HEK293 (cell line): ENCODE data around the gene CD68.
A peak's percentile ranks its signal among the peaks of the same experiment; 100 is the strongest.

Source experiments
- CTCF ChIA-PET: fragments of 350-600 bp; formaldehyde crosslinking; extraction: SDS; loops from one replicate; lab custom pipeline; 2021; ENCODE audit warnings: antibody characterized with exemption; lab: Yijun Ruan, JAX
- POLR2A ChIA-PET: fragments of 300-600 bp; formaldehyde crosslinking; extraction: SDS; loops from one replicate; lab custom pipeline; 2020; ENCODE audit warnings: antibody characterized with exemption, inconsistent platforms; lab: Yijun Ruan, JAX
- H3K27ac ChIP-seq: fragments of 200-500 bp; sonication (Bioruptor generic); 2 replicates; pipeline ENCODE4 v1.5.1; 2014; ENCODE audit warnings: low read depth, low read length, control low read depth, inconsistent platforms; ENCODE audit errors: extremely low read depth
- H3K36me3 ChIP-seq, 2 experiments: fragments of 200-500 bp in 1 of 2; sonication (Bioruptor generic) in 1 of 2; 1 replicate in 1 of 2; 2 replicates in 1 of 2; pipeline ENCODE4 v1.5.1; 2014 to 2017; ENCODE audit warnings: inconsistent platforms in 2 of 2, low read length in 2 of 2; ENCODE audit not compliant: control insufficient read depth in 2 of 2, insufficient read depth in 1 of 2
- H3K4me1 ChIP-seq: fragments of 200-500 bp; sonication (Bioruptor generic); 2 replicates; pipeline ENCODE4 v1.5.1; 2014; ENCODE audit warnings: mild to moderate bottlenecking, low read length, inconsistent platforms; ENCODE audit not compliant: control insufficient read depth, insufficient read depth
- H3K4me3 ChIP-seq: 2 replicates; pipeline ENCODE4 v1.5.1; 2011; ENCODE audit warnings: low read depth, mild to moderate bottlenecking, control low read depth, low read length, moderate library complexity
- H3K9me3 ChIP-seq: fragments of 200-500 bp; sonication (Bioruptor generic); 2 replicates; pipeline ENCODE4 v1.5.1; 2014; ENCODE audit warnings: low read depth, low read length, inconsistent platforms; ENCODE audit not compliant: control insufficient read depth, insufficient read depth
- HOXA7 ChIP-seq: sonication (generic); formaldehyde crosslinking; IDR thresholded peaks from 2 replicates; pipeline ENCODE4 v1.8.1; 2022; ENCODE audit warnings: missing genetic modification reagents, borderline replicate concordance
- KLF10 ChIP-seq: fragments of 450-650 bp; IDR thresholded peaks from 2 replicates; pipeline ENCODE4 v1.5.1; 2018; ENCODE audit warnings: missing biosample characterization, mild to moderate bottlenecking, missing genetic modification characterization
- PRDM1 ChIP-seq: fragments of 450-650 bp; formaldehyde crosslinking; IDR thresholded peaks from 2 replicates; pipeline ENCODE4; 2016; ENCODE audit warnings: missing biosample characterization, missing genetic modification characterization
- SP3 ChIP-seq: fragments of 450-650 bp; formaldehyde crosslinking; IDR thresholded peaks from 2 replicates; pipeline ENCODE4 v1.5.1; 2016; ENCODE audit warnings: missing biosample characterization, missing genetic modification characterization
- ZNF121 ChIP-seq: fragments of 450-650 bp; formaldehyde crosslinking; IDR thresholded peaks from 2 replicates; pipeline ENCODE4 v1.5.1; 2016; ENCODE audit warnings: missing biosample characterization, missing genetic modification characterization
- ZNF175 ChIP-seq: fragments of 450-650 bp; formaldehyde crosslinking; IDR thresholded peaks from 2 replicates; pipeline ENCODE4 v1.5.1; 2016; ENCODE audit warnings: missing biosample characterization, missing genetic modification characterization
- ZNF23 ChIP-seq: fragments of 450-650 bp; formaldehyde crosslinking; IDR thresholded peaks from 2 replicates; pipeline ENCODE4 v1.5.1; 2016; ENCODE audit warnings: missing biosample characterization, missing genetic modification characterization, borderline replicate concordance
- ZNF239 ChIP-seq: fragments of 450-650 bp; formaldehyde crosslinking; IDR thresholded peaks from 2 replicates; pipeline ENCODE4 v1.5.1; 2016; ENCODE audit warnings: missing biosample characterization, missing genetic modification characterization
- ZNF558 ChIP-seq: fragments of 450-650 bp; formaldehyde crosslinking; IDR thresholded peaks from 2 replicates; pipeline ENCODE4 v1.5.1; 2016; ENCODE audit warnings: missing biosample characterization, missing genetic modification characterization
- ZNF670 ChIP-seq: fragments of 450-650 bp; formaldehyde crosslinking; IDR thresholded peaks from 2 replicates; pipeline ENCODE4 v1.5.1; 2016; ENCODE audit warnings: missing biosample characterization, missing genetic modification characterization, low read depth
- ZNF776 ChIP-seq: fragments of 450-650 bp; formaldehyde crosslinking; IDR thresholded peaks from 2 replicates; pipeline ENCODE4 v1.5.0; 2017; ENCODE audit warnings: missing biosample characterization, missing genetic modification characterization, borderline replicate concordance
- TF ChIP-seq, protein P1 (sequence below): fragments of 450-650 bp; formaldehyde crosslinking; IDR thresholded peaks from 2 replicates; pipeline ENCODE4 v1.5.1; 2016; ENCODE audit warnings: missing biosample characterization, missing genetic modification characterization
- TF ChIP-seq, protein P2 (sequence below): fragments of 450-650 bp; formaldehyde crosslinking; IDR thresholded peaks from 2 replicates; pipeline ENCODE4 v1.5.1; 2016; ENCODE audit warnings: missing biosample characterization, missing genetic modification characterization
- TF ChIP-seq, protein P3 (sequence below): fragments of 450-650 bp; formaldehyde crosslinking; IDR thresholded peaks from 2 replicates; pipeline ENCODE4 v1.5.1; 2016; ENCODE audit warnings: missing biosample characterization, missing genetic modification characterization
- TF ChIP-seq, protein P4 (sequence below): fragments of 450-650 bp; formaldehyde crosslinking; IDR thresholded peaks from 2 replicates; pipeline ENCODE4 v1.5.1; 2016; ENCODE audit warnings: missing biosample characterization, missing genetic modification characterization
- TF ChIP-seq, protein P5 (sequence below): sonication (generic); formaldehyde crosslinking; IDR thresholded peaks from 2 replicates; pipeline ENCODE4 v1.8.1; 2022; ENCODE audit warnings: mild to moderate bottlenecking, moderate library complexity, missing genetic modification reagents

The CD68 gene

DNA sequence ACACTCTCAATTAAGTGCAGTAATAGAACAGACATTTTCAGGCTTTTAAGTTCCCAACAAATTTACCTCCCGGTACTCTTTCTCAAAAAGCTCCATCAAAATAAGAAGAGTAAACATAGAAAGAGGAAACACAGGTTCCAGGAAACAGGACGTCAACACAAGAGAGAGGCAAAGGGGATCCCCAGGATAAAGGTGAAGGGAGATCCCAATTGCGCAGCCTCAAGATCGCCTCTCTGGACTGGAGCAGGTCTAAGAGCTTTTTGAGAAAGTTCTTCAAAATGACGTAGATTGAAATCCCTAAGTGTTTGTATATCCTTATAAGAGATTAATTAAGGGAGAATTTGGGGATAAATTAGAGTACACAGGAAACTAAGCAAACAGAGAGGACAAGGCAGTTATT lies 39.2 kb downstream of the CD68 start:
- Histone ChIP-seq H3K4me1 (no peaks in the 10 kb centered on the region), H3K4me3 (no peak overlapping the region), H3K27ac (no peak overlapping the region), H3K9me3 (no peaks in the 10 kb centered on the region), H3K36me3 (no peaks in the 10 kb centered on the region)
- ChIA-PET CTCF (interaction anchor here (0.8 to 4.6 kb wide), 3 partner anchors 8 to 15 kb away, joined by 4 to 26 read pairs (median 7); partner anchors contain the start of gene SHBG), POLR2A (interaction anchor here (0.7 to 6.9 kb wide), 3 partner anchors 8 to 765 kb away, joined by 3 to 52 read pairs (median 5); partner anchors contain the start of genes MPDU1 and SAT2)
- TF ChIP-seq, protein P1, sequence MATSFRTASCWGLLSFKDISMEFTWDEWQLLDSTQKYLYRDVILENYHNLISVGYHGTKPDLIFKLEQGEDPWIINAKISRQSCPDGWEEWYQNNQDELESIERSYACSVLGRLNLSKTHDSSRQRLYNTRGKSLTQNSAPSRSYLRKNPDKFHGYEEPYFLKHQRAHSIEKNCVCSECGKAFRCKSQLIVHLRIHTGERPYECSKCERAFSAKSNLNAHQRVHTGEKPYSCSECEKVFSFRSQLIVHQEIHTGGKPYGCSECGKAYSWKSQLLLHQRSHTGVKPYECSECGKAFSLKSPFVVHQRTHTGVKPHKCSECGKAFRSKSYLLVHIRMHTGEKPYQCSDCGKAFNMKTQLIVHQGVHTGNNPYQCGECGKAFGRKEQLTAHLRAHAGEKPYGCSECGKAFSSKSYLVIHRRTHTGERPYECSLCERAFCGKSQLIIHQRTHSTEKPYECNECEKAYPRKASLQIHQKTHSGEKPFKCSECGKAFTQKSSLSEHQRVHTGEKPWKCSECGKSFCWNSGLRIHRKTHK (tag by site-specific recombination) = no peak
- TF ChIP-seq ZNF558 (tag by site-specific recombination) = no peak
- no peak for TF ChIP-seq ZNF670 (tag by site-specific recombination)
- no peak for TF ChIP-seq PRDM1 (tag by site-specific recombination)
- no peak for TF ChIP-seq KLF10 (tag by site-specific recombination)
- TF ChIP-seq, protein P2, sequence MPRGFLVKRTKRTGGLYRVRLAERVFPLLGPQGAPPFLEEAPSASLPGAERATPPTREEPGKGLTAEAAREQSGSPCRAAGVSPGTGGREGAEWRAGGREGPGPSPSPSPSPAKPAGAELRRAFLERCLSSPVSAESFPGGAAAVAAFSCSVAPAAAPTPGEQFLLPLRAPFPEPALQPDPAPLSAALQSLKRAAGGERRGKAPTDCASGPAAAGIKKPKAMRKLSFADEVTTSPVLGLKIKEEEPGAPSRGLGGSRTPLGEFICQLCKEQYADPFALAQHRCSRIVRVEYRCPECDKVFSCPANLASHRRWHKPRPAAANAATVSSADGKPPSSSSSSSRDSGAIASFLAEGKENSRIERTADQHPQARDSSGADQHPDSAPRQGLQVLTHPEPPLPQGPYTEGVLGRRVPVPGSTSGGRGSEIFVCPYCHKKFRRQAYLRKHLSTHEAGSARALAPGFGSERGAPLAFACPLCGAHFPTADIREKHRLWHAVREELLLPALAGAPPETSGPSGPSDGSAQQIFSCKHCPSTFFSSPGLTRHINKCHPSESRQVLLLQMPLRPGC (tag by site-specific recombination) = no peak
- TF ChIP-seq SP3 (tag by site-specific recombination) = no peak
- TF ChIP-seq ZNF776 (tag by site-specific recombination) = no peak
- no peak for TF ChIP-seq ZNF239 (tag by site-specific recombination)
- TF ChIP-seq ZNF175 (tag by site-specific recombination) = no peak

DNA sequence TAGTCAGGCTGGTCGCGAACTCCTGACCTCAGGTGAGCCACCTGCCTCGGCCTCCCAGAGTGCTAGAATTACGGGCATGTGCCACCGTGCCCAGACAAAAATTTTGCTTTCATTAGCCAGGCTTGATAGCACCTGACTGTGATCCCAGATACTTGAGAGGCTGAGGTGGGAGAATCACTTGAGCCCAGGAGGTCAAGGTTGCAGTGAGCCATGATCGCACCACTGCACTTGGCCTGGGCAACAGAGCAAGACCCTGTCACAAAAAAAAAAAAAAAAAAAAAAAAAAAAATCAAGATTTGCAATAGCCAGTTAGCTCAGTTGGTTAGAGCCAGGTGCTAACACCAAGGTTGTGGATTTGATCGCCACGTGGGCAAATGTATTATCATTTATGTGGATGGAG lies 41.4 kb downstream of the CD68 start:
- Histone ChIP-seq H3K4me3 (no peak overlapping the region), H3K9me3 (no peaks in the 10 kb centered on the region), H3K4me1 (no peaks in the 10 kb centered on the region), H3K36me3 (peaks cover 0 to 1% of the 10 kb centered on the region in 2 experiments; a peak in 2 of 3 replicates), H3K27ac (no peak overlapping the region)
- ChIA-PET POLR2A (no interaction called here), CTCF (interaction anchor here (0.5 to 4.6 kb wide), 3 partner anchors 12 to 454 kb away, joined by 3 to 26 read pairs (median 8); partner anchors contain the start of genes TP53 and WRAP53)
- TF ChIP-seq, protein P3, sequence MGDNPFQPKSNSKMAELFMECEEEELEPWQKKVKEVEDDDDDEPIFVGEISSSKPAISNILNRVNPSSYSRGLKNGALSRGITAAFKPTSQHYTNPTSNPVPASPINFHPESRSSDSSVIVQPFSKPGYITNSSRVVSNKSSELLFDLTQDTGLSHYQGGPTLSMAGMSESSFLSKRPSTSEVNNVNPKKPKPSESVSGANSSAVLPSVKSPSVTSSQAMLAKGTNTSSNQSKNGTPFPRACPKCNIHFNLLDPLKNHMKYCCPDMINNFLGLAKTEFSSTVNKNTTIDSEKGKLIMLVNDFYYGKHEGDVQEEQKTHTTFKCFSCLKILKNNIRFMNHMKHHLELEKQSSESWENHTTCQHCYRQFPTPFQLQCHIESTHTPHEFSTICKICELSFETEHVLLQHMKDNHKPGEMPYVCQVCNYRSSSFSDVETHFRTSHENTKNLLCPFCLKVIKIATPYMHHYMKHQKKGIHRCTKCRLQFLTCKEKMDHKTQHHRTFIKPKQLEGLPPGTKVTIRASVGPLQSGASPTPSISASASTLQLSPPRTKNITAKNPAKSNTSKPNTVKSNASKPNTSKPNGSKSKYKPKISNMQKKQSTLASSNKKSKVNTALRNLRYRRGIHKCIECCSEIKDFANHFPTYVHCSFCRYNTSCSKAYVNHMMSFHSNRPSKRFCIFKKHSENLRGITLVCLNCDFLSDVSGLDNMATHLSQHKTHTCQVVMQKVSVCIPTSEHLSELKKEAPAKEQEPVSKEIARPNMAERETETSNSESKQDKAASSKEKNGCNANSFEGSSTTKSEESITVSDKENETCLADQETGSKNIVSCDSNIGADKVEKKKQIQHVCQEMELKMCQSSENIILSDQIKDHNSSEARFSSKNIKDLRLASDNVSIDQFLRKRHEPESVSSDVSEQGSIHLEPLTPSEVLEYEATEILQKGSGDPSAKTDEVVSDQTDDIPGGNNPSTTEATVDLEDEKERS = no peak
- no peak for TF ChIP-seq ZNF23 (tag by site-specific recombination)
- TF ChIP-seq, protein P4, sequence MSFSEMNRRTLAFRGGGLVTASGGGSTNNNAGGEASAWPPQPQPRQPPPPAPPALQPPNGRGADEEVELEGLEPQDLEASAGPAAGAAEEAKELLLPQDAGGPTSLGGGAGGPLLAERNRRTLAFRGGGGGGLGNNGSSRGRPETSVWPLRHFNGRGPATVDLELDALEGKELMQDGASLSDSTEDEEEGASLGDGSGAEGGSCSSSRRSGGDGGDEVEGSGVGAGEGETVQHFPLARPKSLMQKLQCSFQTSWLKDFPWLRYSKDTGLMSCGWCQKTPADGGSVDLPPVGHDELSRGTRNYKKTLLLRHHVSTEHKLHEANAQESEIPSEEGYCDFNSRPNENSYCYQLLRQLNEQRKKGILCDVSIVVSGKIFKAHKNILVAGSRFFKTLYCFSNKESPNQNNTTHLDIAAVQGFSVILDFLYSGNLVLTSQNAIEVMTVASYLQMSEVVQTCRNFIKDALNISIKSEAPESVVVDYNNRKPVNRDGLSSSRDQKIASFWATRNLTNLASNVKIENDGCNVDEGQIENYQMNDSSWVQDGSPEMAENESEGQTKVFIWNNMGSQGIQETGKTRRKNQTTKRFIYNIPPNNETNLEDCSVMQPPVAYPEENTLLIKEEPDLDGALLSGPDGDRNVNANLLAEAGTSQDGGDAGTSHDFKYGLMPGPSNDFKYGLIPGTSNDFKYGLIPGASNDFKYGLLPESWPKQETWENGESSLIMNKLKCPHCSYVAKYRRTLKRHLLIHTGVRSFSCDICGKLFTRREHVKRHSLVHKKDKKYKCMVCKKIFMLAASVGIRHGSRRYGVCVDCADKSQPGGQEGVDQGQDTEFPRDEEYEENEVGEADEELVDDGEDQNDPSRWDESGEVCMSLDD = no peak
- TF ChIP-seq HOXA7 (CRISPR knock-in tag) = no peak
- TF ChIP-seq ZNF121 (tag by site-specific recombination) = peak; percentile 75; the same call in 1 of the 2 replicates
- TF ChIP-seq, protein P5, sequence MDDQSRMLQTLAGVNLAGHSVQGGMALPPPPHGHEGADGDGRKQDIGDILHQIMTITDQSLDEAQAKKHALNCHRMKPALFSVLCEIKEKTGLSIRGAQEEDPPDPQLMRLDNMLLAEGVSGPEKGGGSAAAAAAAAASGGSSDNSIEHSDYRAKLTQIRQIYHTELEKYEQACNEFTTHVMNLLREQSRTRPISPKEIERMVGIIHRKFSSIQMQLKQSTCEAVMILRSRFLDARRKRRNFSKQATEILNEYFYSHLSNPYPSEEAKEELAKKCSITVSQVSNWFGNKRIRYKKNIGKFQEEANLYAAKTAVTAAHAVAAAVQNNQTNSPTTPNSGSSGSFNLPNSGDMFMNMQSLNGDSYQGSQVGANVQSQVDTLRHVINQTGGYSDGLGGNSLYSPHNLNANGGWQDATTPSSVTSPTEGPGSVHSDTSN (CRISPR knock-in tag) = no peak
